SU-DHL-6 (cell line): ENCODE measurements around the gene TTC8.

Experiments
- CTCF ChIP-seq: fragments of 200-600 bp; sonication (generic); IDR thresholded peaks from one replicate; pipeline ENCODE4 v1.5.1; 2017; ENCODE audit warnings: antibody characterized with exemption, mild to moderate bottlenecking, low read length, moderate library complexity; ENCODE audit not compliant: insufficient read depth, poor library complexity, severe bottlenecking
- EZH2phosphoT487 ChIP-seq: fragments of 200-600 bp; sonication (generic), shearing (Covaris generic); conservative IDR thresholded peaks from 2 replicates; pipeline ENCODE4 v1.6.1; 2018; ENCODE audit warnings: mild to moderate bottlenecking, antibody characterized with exemption, low read length, moderate library complexity, mixed read lengths

GRCh38 chr14:88856786-88857366, 32.4 kb downstream of the TTC8 start:
- TF ChIP-seq CTCF: no peak
- TF ChIP-seq EZH2phosphoT487: no peak
